Right lobe of liver (tissue), 6 donors: ENCODE data around the gene TRIO. TPM values are rescaled to one million over a fixed set of nuclear protein-coding genes. Genes with fewer than 3 reads are reported as not detected.

Experiments
- ATAC-seq, 4 donors: fragments of 200-7000 bp; cut with Tn5 transposase; one replicate each; pipeline ENCODE4 v1.9.1; 2020; ENCODE audit warnings: mild to moderate bottlenecking in 4 of 4, moderate library complexity in 4 of 4
- DNase-seq, 3 donors: peaks; one replicate each; pipeline ENCODE4 v3.0.0-alpha.2; 2020
- H3K27ac ChIP-seq, 3 donors: fragments of 200-600 bp; one replicate each; pipeline ENCODE4 v1.8.0; 2022
- H3K27me3 ChIP-seq, 2 donors: fragments of 200-600 bp; one replicate each; pipeline ENCODE4 v1.8.0; 2022
- H3K36me3 ChIP-seq, 4 donors: fragments of 200-600 bp; sonication (generic) in 1 of 4; one replicate each; pipeline versions ENCODE4 v1.5.1 to v1.8.0; 2017 to 2022; ENCODE audit warnings: control low read depth in 1 of 4
- H3K4me1 ChIP-seq, 4 donors: fragments of 200-600 bp; sonication (generic) in 1 of 4; one replicate each; pipeline versions ENCODE4 v1.5.1 to v1.8.0; 2017 to 2022; ENCODE audit warnings: control low read depth in 1 of 4
- H3K4me3 ChIP-seq, 3 donors: fragments of 200-600 bp; one replicate each; pipeline ENCODE4 v1.8.0; 2022
- H3K9me3 ChIP-seq, 4 donors: fragments of 200-600 bp; sonication (generic) in 1 of 4; one replicate each; pipeline versions ENCODE4 v1.5.1 to v1.8.0; 2017 to 2022; ENCODE audit warnings: control low read depth in 1 of 4
- CTCF ChIP-seq, 4 donors: fragments of 200-600 bp in 3 of 4; fragments of 450-650 bp in 1 of 4; IDR thresholded peaks; one replicate each; pipeline versions ENCODE4 v1.5.1 to v1.8.0; 2016 to 2022; ENCODE audit warnings: antibody characterized with exemption in 4 of 4, mild to moderate bottlenecking in 2 of 4
- POLR2A ChIP-seq: fragments of 450-650 bp; IDR thresholded peaks from one replicate; pipeline ENCODE4 v1.6.1; 2017; ENCODE audit warnings: antibody characterized with exemption, mild to moderate bottlenecking
- WGBS: methylation state at CpG from one replicate; pipeline ENCODE4 v1.1.6; 2018; ENCODE audit warnings: low coverage, low lambda C conversion rate; ENCODE audit not compliant: insufficient coverage; ENCODE audit errors: missing lambda C conversion rate; 5-methylcytosine and 5-hydroxymethylcytosine counted together
- intact Hi-C, 2 donors: fragments of 100-400 bp; cut with DNase I; formaldehyde crosslinking; loops; one replicate each; pipeline versions ENCODE4 v1.11.2 to v1.14.1; 2022
- total RNA-seq, 6 experiments: library from RNA; depleted of rRNA in 2 of 6; stranded (reverse); fragments of >200 nt in 2 of 6; fragmentation: NEBNext Ultra II Directional in 3 of 6; extraction: Animal tissue kit (Norgen Biotek cat#: 25700) in 3 of 6; gene quantifications; one replicate each; pipeline versions ENCODE4 v1.1.0 to v1.2.4, GENCODE V29; 2016 to 2023
- donor health status: DM: no; HTN: yes; CAD: no.
- donor health status: DM: no; HTN: no; CAD: no.
- donor health status: DM: no; HTN: no; CAD: no.
- donor health status: DM: no; HTN: yes; CAD: no.
- donor health status: DM: no; HTN: yes; CAD: no.

Gene TRIO
- total RNA-seq, 6 experiments from 2014 or later, result 34.7 to 63.5 (median 50.2) TPM

GRCh38 chr5:14143841-14144585 lies 871 bp downstream of the TRIO start:
- Histone ChIP-seq H3K4me1 (peaks cover 0 to 38% (median 17%) of the 10 kb centered on the region in 4 donors), H3K27me3 (no peaks in the 10 kb centered on the region), H3K36me3 (no peaks in the 10 kb centered on the region), H3K27ac (peak overlapping the region; percentile 84 to 94 (median 91)), H3K9me3 (no peaks in the 10 kb centered on the region), H3K4me3 (peak overlapping the region; percentile 56 to 75 (median 73))
- DNase-seq (peak; percentile 52 to 67 (median 64)), ATAC-seq (peak; percentile 0 to 25 (median 6))
- intact Hi-C loops, result no loop called here
- no peak for TF ChIP-seq POLR2A
- no peak for TF ChIP-seq CTCF (IDR thresholded peaks at IDR 0.05)
- 2% methylated on average over 24 of the region's 85 CpGs for WGBS

GRCh38 chr5:14144586-14145434 lies 1.7 kb downstream of the TRIO start:
- Histone ChIP-seq H3K27me3 (no peaks in the 10 kb centered on the region), H3K4me3 (peak overlapping the region; percentile 56 to 75 (median 73)), H3K4me1 (peaks cover 0 to 46% (median 21%) of the 10 kb centered on the region in 4 donors), H3K9me3 (no peaks in the 10 kb centered on the region), H3K27ac (peak overlapping the region; percentile 84 to 94 (median 91)), H3K36me3 (no peaks in the 10 kb centered on the region)
- peak; percentile 69 to 75 (median 74) for DNase-seq
- under 1% methylated on average over 28 of the region's 85 CpGs for WGBS
- TF ChIP-seq CTCF (IDR thresholded peaks at IDR 0.05), result no peak
- TF ChIP-seq POLR2A, result peak; percentile 70
- intact Hi-C loops, result no loop called here
- ATAC-seq, result peak; percentile 41 to 67 (median 48)

GRCh38 chr5:14145435-14146334 lies 2.5 kb downstream of the TRIO start:
- Histone ChIP-seq H3K4me1 (peaks cover 0 to 47% (median 21%) of the 10 kb centered on the region in 4 donors), H3K27ac (peak overlapping the region in 2 of 3 donors; percentile 84 to 94)
- WGBS, result 54% methylated on average over 14 of the region's 14 CpGs

More at GRCh38 chr5:14145435-14146334, 2.5 kb downstream of the TRIO start:
- Histone ChIP-seq H3K9me3 (no peaks in the 10 kb centered on the region), H3K36me3 (no peaks in the 10 kb centered on the region), H3K27me3 (no peaks in the 10 kb centered on the region), H3K4me3 (peak overlapping the region in 2 of 3 donors; percentile 73 to 75)
- DNase-seq (no peak), ATAC-seq (no peak)
- intact Hi-C loops, result no loop called here
- no peak for TF ChIP-seq CTCF (IDR thresholded peaks at IDR 0.05)
- TF ChIP-seq POLR2A, result no peak
